HL-60 (cell line): Measurements from ENCODE around the gene ZMYM2.

Experiments
- CTCF ChIP-seq: IDR thresholded peaks from one replicate; pipeline ENCODE4 v1.5.1; 2011; ENCODE audit warnings: low read length, control low read depth, inconsistent platforms; ENCODE audit not compliant: insufficient read depth
- GABPA ChIP-seq: IDR thresholded peaks from 2 replicates; pipeline ENCODE4 v1.6.1; 2012; ENCODE audit warnings: low read depth
- POLR2AphosphoS5 ChIP-seq: IDR thresholded peaks from 2 replicates; pipeline ENCODE4 v1.6.1; 2012; ENCODE audit warnings: low read depth
- REST ChIP-seq: IDR thresholded peaks from 2 replicates; pipeline ENCODE4 v1.6.1; 2012; ENCODE audit warnings: low read depth; ENCODE audit not compliant: insufficient replicate concordance
- SPI1 ChIP-seq: IDR thresholded peaks from 2 replicates; pipeline ENCODE4 v1.6.1; 2012; ENCODE audit warnings: low read depth, mild to moderate bottlenecking, borderline replicate concordance

- TF ChIP-seq CTCF: no peak
- no peak for TF ChIP-seq POLR2AphosphoS5
- TF ChIP-seq GABPA: no peak
- no peak for TF ChIP-seq REST
- TF ChIP-seq SPI1: no peak
These were observed 85.6 kb downstream of the ZMYM2 start for GRCh38 chr13:20044086-20044485.
